ENCODE data around the gene TUFM. TPM values are rescaled to one million over a fixed set of nuclear protein-coding genes. Genes with fewer than 3 reads are reported as not detected.
"Not testable (repeated sequence)": the region's sequence is repeated elsewhere in the genome, so short reads cannot be mapped to it uniquely, and the experiment has no call there.

TUFM gene
- total RNA-seq, 4 donors from 2014 or later: 95.7 to 172 (median 126) TPM

DNA sequence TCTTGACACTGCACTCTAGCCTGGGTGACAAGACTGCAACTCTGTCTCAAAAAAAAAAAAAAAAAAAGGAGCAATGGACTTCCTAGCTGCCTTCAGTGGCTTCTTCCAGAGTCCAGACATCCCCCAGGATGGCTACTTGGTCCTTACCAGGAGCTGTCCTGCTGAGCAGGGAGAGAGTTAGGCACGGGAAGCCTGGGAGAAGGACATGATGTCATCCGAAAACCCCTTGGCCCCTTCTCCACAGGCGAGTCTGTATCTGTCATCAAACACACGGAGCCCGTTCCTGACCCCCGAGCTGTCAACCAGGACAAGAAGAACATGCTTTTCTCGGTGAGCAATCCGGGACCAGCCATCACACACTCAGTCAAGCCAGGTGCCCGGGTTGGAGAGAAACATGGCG lies 40.8 kb upstream of the TUFM start:
- intact Hi-C loops (cut with DNase I): no loop called here
- H3K27ac ChIP-seq: no peak overlapping the region
- no peaks in the 10 kb centered on the region for H3K27me3 ChIP-seq
- no peak for DNase-seq
- H3K4me1 ChIP-seq: no peaks in the 10 kb centered on the region
- no peaks in the 10 kb centered on the region for H3K9me3 ChIP-seq
- H3K4me3 ChIP-seq (replicated peaks in 1 of 3): no peak overlapping the region
- WGBS, 2 donors: 84 to 86% methylated on average over 10 of the region's 10 CpGs
- no peaks in the 10 kb centered on the region for H3K36me3 ChIP-seq
- TF ChIP-seq, protein P1, sequence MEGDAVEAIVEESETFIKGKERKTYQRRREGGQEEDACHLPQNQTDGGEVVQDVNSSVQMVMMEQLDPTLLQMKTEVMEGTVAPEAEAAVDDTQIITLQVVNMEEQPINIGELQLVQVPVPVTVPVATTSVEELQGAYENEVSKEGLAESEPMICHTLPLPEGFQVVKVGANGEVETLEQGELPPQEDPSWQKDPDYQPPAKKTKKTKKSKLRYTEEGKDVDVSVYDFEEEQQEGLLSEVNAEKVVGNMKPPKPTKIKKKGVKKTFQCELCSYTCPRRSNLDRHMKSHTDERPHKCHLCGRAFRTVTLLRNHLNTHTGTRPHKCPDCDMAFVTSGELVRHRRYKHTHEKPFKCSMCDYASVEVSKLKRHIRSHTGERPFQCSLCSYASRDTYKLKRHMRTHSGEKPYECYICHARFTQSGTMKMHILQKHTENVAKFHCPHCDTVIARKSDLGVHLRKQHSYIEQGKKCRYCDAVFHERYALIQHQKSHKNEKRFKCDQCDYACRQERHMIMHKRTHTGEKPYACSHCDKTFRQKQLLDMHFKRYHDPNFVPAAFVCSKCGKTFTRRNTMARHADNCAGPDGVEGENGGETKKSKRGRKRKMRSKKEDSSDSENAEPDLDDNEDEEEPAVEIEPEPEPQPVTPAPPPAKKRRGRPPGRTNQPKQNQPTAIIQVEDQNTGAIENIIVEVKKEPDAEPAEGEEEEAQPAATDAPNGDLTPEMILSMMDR (IDR thresholded peaks at IDR 0.05): no peak
- no peak for TF ChIP-seq POLR2A (IDR thresholded peaks at IDR 0.05)

DNA sequence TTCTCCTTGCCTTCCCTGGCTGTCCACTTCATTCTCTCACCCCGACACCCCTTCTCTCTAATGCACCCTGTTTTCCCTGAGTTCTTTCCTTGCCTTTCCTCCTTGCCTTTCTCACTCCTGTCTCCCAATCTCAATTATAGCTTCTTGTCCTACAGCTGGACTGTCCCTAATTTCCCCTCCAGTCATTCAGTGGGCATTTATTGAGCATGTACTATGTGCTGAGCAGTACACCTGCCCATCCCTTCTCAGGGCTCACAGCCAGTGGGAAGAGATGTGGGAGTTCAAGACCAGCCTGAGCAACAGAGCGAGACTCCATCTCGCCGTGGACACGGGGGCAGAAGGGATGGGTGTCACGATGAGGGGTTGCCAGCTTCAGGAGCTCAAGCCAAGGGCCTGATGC lies 37.9 kb upstream of the TUFM start:
- WGBS, 2 donors: 93 to 96% methylated on average over 6 of the region's 6 CpGs
- H3K9me3 ChIP-seq: no peaks in the 10 kb centered on the region
- peaks cover 7 to 11% of the 10 kb centered on the region in 2 donors for H3K4me1 ChIP-seq
- DNase-seq: no peak
- H3K27me3 ChIP-seq: no peaks in the 10 kb centered on the region
- intact Hi-C loops (cut with DNase I): loop anchor here (5.0 kb wide), 1 partner anchor 58 kb away; no protein-coding TSS in a partner anchor
- no peak overlapping the region for H3K4me3 ChIP-seq (replicated peaks in 1 of 3)
- no peak overlapping the region for H3K27ac ChIP-seq
- no peaks in the 10 kb centered on the region for H3K36me3 ChIP-seq
- no peak for TF ChIP-seq POLR2A (IDR thresholded peaks at IDR 0.05)
- TF ChIP-seq, protein P1 (IDR thresholded peaks at IDR 0.05): no peak

DNA sequence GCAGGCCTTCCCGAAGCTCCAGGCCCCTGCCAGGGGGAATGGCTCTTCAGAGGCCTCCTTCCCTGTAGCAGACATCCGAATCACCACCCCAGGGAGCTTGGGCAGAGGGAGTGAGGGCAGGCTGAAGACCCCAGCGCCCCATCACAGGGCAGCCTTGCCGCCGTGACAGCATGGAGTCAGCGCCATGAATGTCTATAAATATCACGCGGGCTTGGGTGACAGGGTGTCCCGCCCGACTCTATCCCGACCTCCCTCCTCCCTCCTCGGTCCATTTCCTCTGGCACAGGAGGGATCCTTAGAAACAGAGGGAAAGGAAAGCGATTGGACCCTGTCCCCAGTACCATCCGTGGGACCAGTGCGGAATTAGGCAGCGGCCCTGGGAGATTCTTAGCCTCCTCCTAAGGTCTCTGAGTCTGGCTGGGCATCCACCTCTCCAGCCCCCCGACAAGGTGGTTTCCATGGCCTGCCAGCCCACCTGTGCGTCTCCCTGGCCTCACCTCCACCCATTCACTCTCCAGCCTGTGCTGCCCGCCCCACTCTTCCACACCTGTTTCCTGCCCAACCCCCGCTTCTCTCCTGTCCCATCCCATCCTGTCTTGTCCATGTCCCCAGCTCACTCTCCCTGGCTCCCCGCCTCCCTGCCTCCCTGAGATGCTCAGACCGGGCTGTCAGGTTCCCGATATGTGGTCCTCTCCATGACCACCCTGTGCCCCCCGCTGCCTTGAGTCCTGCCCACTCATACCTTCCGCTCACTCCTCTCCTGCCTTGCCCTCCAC lies 37.3 kb upstream of the TUFM start:
- Histone ChIP-seq H3K27ac (no peak overlapping the region), H3K9me3 (no peaks in the 10 kb centered on the region), H3K4me3 (replicated peaks in 1 of 3) (no peak overlapping the region), H3K27me3 (no peaks in the 10 kb centered on the region), H3K36me3 (no peaks in the 10 kb centered on the region), H3K4me1 (peaks cover 7 to 12% of the 10 kb centered on the region in 2 donors)
- TF ChIP-seq, protein P1 (IDR thresholded peaks at IDR 0.05): no peak
- TF ChIP-seq POLR2A (IDR thresholded peaks at IDR 0.05): no peak
- WGBS, 2 donors: 63 to 79% methylated on average over 20 to 24 of the region's 25 CpGs
- DNase-seq: no peak
- intact Hi-C loops (cut with DNase I): loop anchor here (5.0 kb wide), 1 partner anchor 59 kb away; no protein-coding TSS in a partner anchor

DNA sequence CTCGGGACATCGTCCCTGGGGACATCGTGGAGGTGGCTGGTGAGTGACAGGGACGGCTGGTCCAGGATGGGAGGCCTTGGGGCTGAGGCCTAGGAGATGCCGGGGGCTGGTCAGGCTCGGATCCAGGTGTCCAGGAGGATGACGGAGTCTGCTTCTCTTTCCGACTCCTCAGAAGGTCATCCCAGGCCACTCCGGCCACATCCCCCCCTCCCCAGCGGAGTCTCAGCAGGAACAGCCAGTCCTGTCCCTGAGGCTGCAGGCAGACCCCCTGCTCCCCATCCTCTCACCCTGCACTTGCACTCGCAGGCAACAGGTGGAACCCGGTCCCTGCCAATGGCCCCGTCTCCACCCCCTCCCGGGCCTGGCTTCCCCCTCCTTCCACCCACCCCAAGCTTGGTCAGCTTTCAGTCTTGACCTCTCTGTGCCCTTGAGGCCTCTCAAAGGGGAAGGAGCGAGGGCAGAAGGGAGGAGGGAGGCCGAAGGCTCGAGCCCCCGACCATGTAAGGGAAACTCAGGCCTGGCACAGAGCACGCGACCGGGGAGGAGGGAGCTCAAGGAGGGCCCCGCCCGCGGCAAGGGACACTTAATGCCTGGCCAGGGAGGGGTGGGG lies 36.5 kb upstream of the TUFM start:
- TF ChIP-seq POLR2A (IDR thresholded peaks at IDR 0.05): no peak
- TF ChIP-seq, protein P1 (IDR thresholded peaks at IDR 0.05): no peak
- H3K27ac ChIP-seq: no peak overlapping the region
- WGBS, 2 donors: 37 to 41% methylated on average over 11 to 23 of the region's 24 CpGs
- intact Hi-C loops (cut with DNase I): loop anchor here (5.0 kb wide), 1 partner anchor 60 kb away; no protein-coding TSS in a partner anchor
- peaks cover 7 to 12% of the 10 kb centered on the region in 2 donors for H3K4me1 ChIP-seq
- H3K9me3 ChIP-seq: no peaks in the 10 kb centered on the region
- DNase-seq: no peak
- H3K27me3 ChIP-seq: no peaks in the 10 kb centered on the region
- no peak overlapping the region for H3K4me3 ChIP-seq (replicated peaks in 1 of 3)
- no peaks in the 10 kb centered on the region for H3K36me3 ChIP-seq

DNA sequence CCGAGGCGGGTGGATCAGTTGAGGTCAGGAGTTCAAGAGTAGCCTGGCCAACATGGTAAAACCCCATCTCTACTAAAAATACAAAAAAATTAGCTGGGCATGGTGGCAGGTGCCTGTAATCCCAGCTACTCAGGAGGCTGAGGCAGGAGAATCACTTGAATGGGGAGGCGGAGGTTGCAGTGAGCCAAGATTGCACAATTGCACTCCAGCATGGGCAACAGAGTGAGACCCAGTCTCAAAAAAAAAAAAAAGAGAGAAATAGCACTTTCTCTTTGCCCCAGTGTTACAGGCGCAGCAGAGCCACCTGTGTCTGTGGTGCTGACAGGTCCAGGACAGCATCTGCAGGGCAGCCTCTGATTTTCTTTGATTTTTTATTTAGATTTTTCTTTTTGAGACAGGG lies 35.4 kb upstream of the TUFM start:
- not testable (repeated sequence) for H3K9me3 ChIP-seq; H3K27me3 ChIP-seq; H3K4me3 ChIP-seq (replicated peaks in 1 of 3); H3K27ac ChIP-seq; DNase-seq; H3K36me3 ChIP-seq
- H3K4me1 ChIP-seq: peaks cover 7 to 12% of the 10 kb centered on the region in 2 donors
- WGBS, 2 donors: 89 to 95% methylated on average over 4 of the region's 4 CpGs
- intact Hi-C loops (cut with DNase I): loop anchor here (5.0 kb wide), 1 partner anchor 61 kb away; no protein-coding TSS in a partner anchor
